ENCODE measurements around the gene ZNF490. TPM values are rescaled to one million over a fixed set of nuclear protein-coding genes. Genes with fewer than 3 reads are reported as not detected.
"Not testable (repeated sequence)": the region's sequence is repeated elsewhere in the genome, so short reads cannot be mapped to it uniquely, and the experiment has no call there.

ZNF490 gene
- total RNA-seq, 2 donors from 2014 or later = 2.0 to 2.6 TPM

DNA sequence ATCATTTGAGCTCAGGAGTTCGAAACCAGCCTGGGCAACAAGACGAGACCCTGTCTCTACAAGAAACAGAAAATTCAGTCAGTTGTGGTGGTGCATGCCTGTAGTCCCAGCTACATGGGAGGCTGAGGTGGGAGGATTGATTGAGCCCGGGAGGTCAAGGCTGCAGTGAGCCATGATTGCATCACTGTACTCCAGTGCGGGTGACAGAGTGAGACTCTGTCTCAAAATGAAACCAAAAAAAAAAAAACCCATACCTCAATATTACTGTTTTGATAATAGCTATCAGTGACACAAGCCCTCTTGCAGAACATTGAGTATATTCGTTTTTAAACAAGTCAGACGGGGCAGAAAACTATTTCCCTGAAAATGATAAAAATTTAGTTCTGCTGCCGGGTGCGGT is 16.3 kb upstream of the ZNF490 start:
- intact Hi-C loops (cut with DNase I) = no loop called here
- WGBS, 2 donors = 87 to 93% methylated on average over 8 of the region's 8 CpGs
- DNase-seq (no peak), ATAC-seq (no peak)
- Histone ChIP-seq H3K4me3 (no peak overlapping the region), H3K36me3 (replicated peaks in 1 of 2; ENCODE audit: insufficient read depth in 1 of 2, low read depth in 2 of 2) (peaks cover 28 to 37% of the 10 kb centered on the region in 2 donors), H3K27me3 (no peaks in the 10 kb centered on the region), H3K9me3 (peaks cover 0 to 8% (median 0%) of the 10 kb centered on the region in 3 donors), H3K27ac (no peak overlapping the region), H3K4me1 (no peaks in the 10 kb centered on the region)
- TF ChIP-seq, protein P1, sequence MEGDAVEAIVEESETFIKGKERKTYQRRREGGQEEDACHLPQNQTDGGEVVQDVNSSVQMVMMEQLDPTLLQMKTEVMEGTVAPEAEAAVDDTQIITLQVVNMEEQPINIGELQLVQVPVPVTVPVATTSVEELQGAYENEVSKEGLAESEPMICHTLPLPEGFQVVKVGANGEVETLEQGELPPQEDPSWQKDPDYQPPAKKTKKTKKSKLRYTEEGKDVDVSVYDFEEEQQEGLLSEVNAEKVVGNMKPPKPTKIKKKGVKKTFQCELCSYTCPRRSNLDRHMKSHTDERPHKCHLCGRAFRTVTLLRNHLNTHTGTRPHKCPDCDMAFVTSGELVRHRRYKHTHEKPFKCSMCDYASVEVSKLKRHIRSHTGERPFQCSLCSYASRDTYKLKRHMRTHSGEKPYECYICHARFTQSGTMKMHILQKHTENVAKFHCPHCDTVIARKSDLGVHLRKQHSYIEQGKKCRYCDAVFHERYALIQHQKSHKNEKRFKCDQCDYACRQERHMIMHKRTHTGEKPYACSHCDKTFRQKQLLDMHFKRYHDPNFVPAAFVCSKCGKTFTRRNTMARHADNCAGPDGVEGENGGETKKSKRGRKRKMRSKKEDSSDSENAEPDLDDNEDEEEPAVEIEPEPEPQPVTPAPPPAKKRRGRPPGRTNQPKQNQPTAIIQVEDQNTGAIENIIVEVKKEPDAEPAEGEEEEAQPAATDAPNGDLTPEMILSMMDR (IDR thresholded peaks at IDR 0.05) = no peak
- TF ChIP-seq POLR2A (IDR thresholded peaks at IDR 0.05) = no peak

DNA sequence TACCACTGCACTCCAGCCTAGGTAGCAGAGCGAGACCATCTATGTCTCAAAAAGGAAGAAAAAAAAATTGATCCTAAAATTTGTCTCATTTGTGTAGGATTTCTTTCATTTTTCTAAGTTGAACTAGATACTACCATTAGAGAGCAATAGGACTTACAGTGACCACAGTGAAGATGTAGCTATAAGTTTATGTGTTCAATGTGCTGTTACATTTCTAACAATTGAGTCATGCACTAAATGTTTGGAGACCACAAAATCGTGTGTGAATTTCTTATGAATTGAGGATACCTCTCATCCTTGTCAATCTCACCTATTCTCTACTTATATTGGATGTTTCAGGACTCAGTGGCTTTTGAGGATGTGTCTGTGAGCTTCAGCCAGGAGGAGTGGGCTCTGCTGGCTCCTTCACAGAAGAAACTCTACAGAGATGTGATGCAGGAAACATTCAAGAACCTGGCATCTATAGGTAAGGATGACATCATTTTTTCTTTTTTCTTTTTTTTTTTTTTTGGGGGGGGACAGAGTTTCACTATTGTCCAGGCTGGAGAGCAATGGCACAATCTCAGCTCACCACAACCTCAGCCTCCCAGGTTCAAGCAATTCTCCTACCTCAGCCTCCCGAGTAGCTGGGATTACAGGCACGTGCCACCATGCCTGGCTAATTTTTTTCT is 12.9 kb upstream of the ZNF490 start:
- no peak for DNase-seq
- ATAC-seq = no peak
- intact Hi-C loops (cut with DNase I) = no loop called here
- WGBS, 2 donors = 80 to 86% methylated on average over 4 of the region's 4 CpGs
- Histone ChIP-seq H3K4me1 (peaks cover 4% of the 10 kb centered on the region), H3K36me3 (replicated peaks in 1 of 2; ENCODE audit: insufficient read depth in 1 of 2, low read depth in 2 of 2) (peaks cover 28 to 35% of the 10 kb centered on the region in 2 donors), H3K27me3 (no peaks in the 10 kb centered on the region), H3K4me3 (no peak overlapping the region), H3K9me3 (peaks cover 0 to 8% (median 0%) of the 10 kb centered on the region in 3 donors), H3K27ac (no peak overlapping the region)
- TF ChIP-seq, protein P1 (IDR thresholded peaks at IDR 0.05) = no peak
- TF ChIP-seq POLR2A (IDR thresholded peaks at IDR 0.05) = no peak

DNA sequence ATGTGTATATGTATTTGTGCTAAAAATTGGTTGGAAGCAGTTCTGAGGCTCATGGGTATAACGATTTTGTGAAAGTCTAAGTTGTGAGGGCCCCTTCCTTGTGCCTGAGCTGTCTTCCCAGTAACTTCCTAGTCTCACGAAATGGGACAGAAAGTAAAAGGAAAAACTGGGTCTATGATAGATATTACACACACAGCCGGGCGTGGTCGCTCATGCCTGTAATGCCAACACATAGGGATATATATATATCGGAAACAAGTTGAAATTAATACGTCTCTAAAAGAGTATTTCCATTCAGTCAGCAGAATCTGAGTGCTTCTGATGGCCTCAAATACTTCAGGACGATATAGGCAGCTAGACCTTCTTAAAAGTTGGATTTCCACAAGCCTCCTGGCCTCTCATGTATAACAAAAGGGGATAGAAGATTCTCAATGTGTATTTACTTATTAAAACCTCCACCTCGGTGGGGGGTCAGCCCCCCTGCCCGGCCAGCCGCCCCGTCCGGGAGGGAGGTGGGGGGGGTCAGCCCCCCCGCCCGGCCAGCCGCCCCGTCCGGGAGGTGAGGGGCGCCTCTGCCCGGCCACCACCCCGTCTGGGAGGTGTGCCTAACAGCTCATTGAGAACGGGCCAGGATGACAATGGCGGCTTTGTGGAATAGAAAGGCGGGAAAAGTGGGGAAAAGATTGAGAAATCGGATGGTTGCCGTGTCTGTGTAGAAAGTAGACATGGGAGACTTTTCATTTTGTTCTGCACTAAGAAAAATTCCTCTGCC is 10.8 kb upstream of the ZNF490 start:
- ATAC-seq; H3K27ac ChIP-seq; H3K9me3 ChIP-seq; DNase-seq; H3K4me1 ChIP-seq; H3K27me3 ChIP-seq; intact Hi-C loops (cut with DNase I); H3K4me3 ChIP-seq: not testable (repeated sequence)
- peaks cover 8 to 18% of the 10 kb centered on the region in 2 donors for H3K36me3 ChIP-seq (replicated peaks in 1 of 2; ENCODE audit: insufficient read depth in 1 of 2, low read depth in 2 of 2)
- 70 to 84% methylated on average over 13 to 15 of the region's 26 CpGs for WGBS, 2 donors

DNA sequence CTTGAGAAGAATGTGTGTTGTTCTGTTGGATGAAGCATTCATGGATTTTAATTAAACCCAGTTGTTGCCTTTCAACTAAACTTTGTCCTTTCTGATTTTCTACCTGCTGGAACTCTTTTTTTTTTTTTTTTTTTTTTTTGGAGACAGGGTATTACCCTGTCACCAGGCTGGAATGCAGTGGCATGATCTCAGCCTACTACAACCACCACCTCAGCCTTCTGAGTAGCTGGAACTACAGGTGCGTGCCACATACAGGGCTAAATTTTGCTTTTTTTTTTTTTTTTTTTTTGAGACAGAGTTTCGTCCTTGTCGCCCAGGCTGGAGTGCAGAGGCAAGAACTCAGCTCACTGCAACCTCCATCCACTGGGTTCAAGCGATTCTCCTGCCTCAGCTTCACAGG is 7.0 kb upstream of the ZNF490 start:
- no peak for ATAC-seq
- Histone ChIP-seq H3K4me1 (peaks cover 29% of the 10 kb centered on the region), H3K27ac (no peak overlapping the region), H3K36me3 (replicated peaks in 1 of 2; ENCODE audit: insufficient read depth in 1 of 2, low read depth in 2 of 2) (no peaks in the 10 kb centered on the region), H3K9me3 (no peaks in the 10 kb centered on the region), H3K4me3 (no peak overlapping the region), H3K27me3 (no peaks in the 10 kb centered on the region)
- WGBS, 2 donors = 68 to 91% methylated on average over 3 to 4 of the region's 4 CpGs
- intact Hi-C loops (cut with DNase I) = no loop called here
- no peak for DNase-seq
- TF ChIP-seq, protein P1 (IDR thresholded peaks at IDR 0.05) = no peak
- no peak for TF ChIP-seq POLR2A (IDR thresholded peaks at IDR 0.05)

DNA sequence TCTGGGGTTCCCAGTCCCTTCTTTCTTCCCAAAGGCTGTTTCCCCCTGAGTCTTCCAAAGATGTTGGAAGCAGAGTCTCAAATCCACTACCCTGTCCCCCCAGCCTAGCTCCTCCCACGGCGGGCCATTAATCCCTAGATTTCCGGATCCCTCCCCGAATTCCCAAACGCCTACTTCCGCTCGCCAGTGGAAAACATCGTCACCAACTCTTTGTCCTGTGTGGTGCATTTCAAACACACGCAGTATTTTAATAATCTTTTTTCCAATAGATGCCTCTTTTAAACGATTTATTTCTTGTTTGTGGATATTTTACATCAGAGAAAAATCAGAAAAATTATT is 717 bp upstream of the ZNF490 start:
- Histone ChIP-seq H3K4me1 (peaks cover 40% of the 10 kb centered on the region), H3K36me3 (replicated peaks in 1 of 2; ENCODE audit: insufficient read depth in 1 of 2, low read depth in 2 of 2) (no peaks in the 10 kb centered on the region)
- 0 to 1% methylated on average over 10 of the region's 10 CpGs for WGBS, 2 donors

More for the DNA sequence above, 717 bp upstream of the ZNF490 start:
- no peaks in the 10 kb centered on the region for H3K9me3 ChIP-seq
- peak overlapping the region; percentile 40 to 81 for H3K4me3 ChIP-seq
- H3K27ac ChIP-seq = peak overlapping the region; percentile 91 to 100 (median 98)
- ATAC-seq (peak; percentile 76), DNase-seq (peak; percentile 74 to 79 (median 76))
- TF ChIP-seq, protein P1 (IDR thresholded peaks at IDR 0.05) = no peak
- no peaks in the 10 kb centered on the region for H3K27me3 ChIP-seq
- intact Hi-C loops (cut with DNase I) = no loop called here
